ENCODE measurements around the gene IER3. TPM values are rescaled to one million over a fixed set of nuclear protein-coding genes. Genes with fewer than 3 reads are reported as not detected.

IER3 gene
- total RNA-seq, 1 experiment from 2014 or later = 82.4 TPM

GRCh38 chr6:30769088-30769852 lies 24.9 kb upstream of the IER3 start:
- Mint-ChIP-seq H3K9me3 (peaks cover 7% of the 10 kb centered on the region; the same call in 1 of the 2 replicates), H3K4me3 (no peak overlapping the region), H3K4me1 (peaks cover 50% of the 10 kb centered on the region), H3K36me3 (peaks cover 3% of the 10 kb centered on the region; the same call in 1 of the 2 replicates), H3K27ac (peak overlapping the region; percentile 77), H3K27me3 (ENCODE audit: low read depth) (no peaks in the 10 kb centered on the region; the same call in 1 of the 2 replicates)
- POLR2A ChIA-PET = interaction anchor here (1.2 kb wide), 1 partner anchor 403 kb away, joined by 3 read pairs; no protein-coding TSS in a partner anchor
- TF ChIP-seq GTF2I (CRISPR knock-in tag; conservative IDR thresholded peaks at IDR 0.05) = no peak
- TF ChIP-seq SMAD3 (CRISPR knock-in tag; IDR thresholded peaks at IDR 0.05; ENCODE audit: borderline replicate concordance) = no peak
- TF ChIP-seq GABPB1 (CRISPR knock-in tag; IDR thresholded peaks at IDR 0.05) = peak; percentile 78
- CTCF ChIA-PET = interaction anchor here (0.8 to 1.5 kb wide), 2 partner anchors 38 to 90 kb away, joined by 3 to 4 read pairs; no protein-coding TSS in a partner anchor
- DNase-seq (ENCODE audit: low spot score) (no peak), ATAC-seq (peak; percentile 57)

GRCh38 chr6:30768634-30769087 lies 24.3 kb upstream of the IER3 start:
- no peak overlapping the region for H3K4me3 Mint-ChIP-seq
- TF ChIP-seq PRRX2 (CRISPR knock-in tag; IDR thresholded peaks at IDR 0.05) (no peak), GABPB1 (CRISPR knock-in tag; IDR thresholded peaks at IDR 0.05) (no peak), FOXP4 (CRISPR knock-in tag; IDR thresholded peaks at IDR 0.05) (no peak), ZNF232 (CRISPR knock-in tag; IDR thresholded peaks at IDR 0.05) (no peak), TCF7 (CRISPR knock-in tag; IDR thresholded peaks at IDR 0.05; ENCODE audit: low read depth) (no peak), SOX15 (CRISPR knock-in tag; IDR thresholded peaks at IDR 0.05) (no peak), MYBL2 (CRISPR knock-in tag; IDR thresholded peaks at IDR 0.05) (no peak), HMGA2 (CRISPR knock-in tag; IDR thresholded peaks at IDR 0.05) (no peak), ZNF671 (CRISPR knock-in tag; IDR thresholded peaks at IDR 0.05) (no peak), PREB (CRISPR knock-in tag; IDR thresholded peaks at IDR 0.05; ENCODE audit: borderline replicate concordance) (no peak), STAT6 (CRISPR knock-in tag; conservative IDR thresholded peaks at IDR 0.05; ENCODE audit: low read depth) (no peak), ZNF263 (CRISPR knock-in tag; IDR thresholded peaks at IDR 0.05; ENCODE audit: low read depth) (no peak), ZNF532 (CRISPR knock-in tag; IDR thresholded peaks at IDR 0.05; ENCODE audit: borderline replicate concordance) (no peak), NFATC4 (CRISPR knock-in tag; IDR thresholded peaks at IDR 0.05) (no peak), USF2 (CRISPR knock-in tag; IDR thresholded peaks at IDR 0.05) (no peak), NFYB (CRISPR knock-in tag; conservative IDR thresholded peaks at IDR 0.05; ENCODE audit: low read depth) (no peak), IRF1 (CRISPR knock-in tag; IDR thresholded peaks at IDR 0.05) (no peak), ERG (CRISPR knock-in tag; IDR thresholded peaks at IDR 0.05) (no peak)

More at GRCh38 chr6:30768634-30769087, 24.3 kb upstream of the IER3 start:
- peak overlapping the region; percentile 2; the same call in 1 of the 2 replicates for H3K27ac Mint-ChIP-seq
- ChIA-PET POLR2A (interaction anchor here (1.2 kb wide), 1 partner anchor 403 kb away, joined by 3 read pairs; no protein-coding TSS in a partner anchor), CTCF (interaction anchor here (1.5 kb wide), 1 partner anchor 38 kb away, joined by 4 read pairs; no protein-coding TSS in a partner anchor)
- no peaks in the 10 kb centered on the region; the same call in 1 of the 2 replicates for H3K27me3 Mint-ChIP-seq (ENCODE audit: low read depth)
- H3K36me3 Mint-ChIP-seq = peaks cover 4% of the 10 kb centered on the region; the same call in 1 of the 2 replicates
- DNase-seq (ENCODE audit: low spot score) = no peak
- H3K9me3 Mint-ChIP-seq = peaks cover 8% of the 10 kb centered on the region; the same call in 1 of the 2 replicates
- ATAC-seq = no peak
- H3K4me1 Mint-ChIP-seq = peaks cover 52% of the 10 kb centered on the region

All from WTC11 (cell line).